SH-SY5Y (cell line): ENCODE results near the gene RBM17.

Source experiments
- GATA2 ChIP-seq: IDR thresholded peaks from 2 replicates; pipeline ENCODE4 v1.6.1; 2011; ENCODE audit warnings: mild to moderate bottlenecking, low read depth, low read length
- GATA3 ChIP-seq: IDR thresholded peaks from 2 replicates; pipeline ENCODE4 v1.6.1; 2011; ENCODE audit warnings: low read depth, mild to moderate bottlenecking, low read length, moderate library complexity

The RBM17 gene

GRCh38 chr10:6052247-6053221, 36.3 kb upstream of the RBM17 start:
- no peak for TF ChIP-seq GATA3

- TF ChIP-seq GATA2: no peak
- no peak for TF ChIP-seq GATA3
These were observed 35.5 kb upstream of the RBM17 start for GRCh38 chr10:6053303-6053702.

- TF ChIP-seq GATA3: no peak
- no peak for TF ChIP-seq GATA2
These were observed 34.8 kb upstream of the RBM17 start for GRCh38 chr10:6053816-6054631.

- TF ChIP-seq GATA2: no peak
These were observed 34.0 kb upstream of the RBM17 start for GRCh38 chr10:6054884-6055283.

GRCh38 chr10:6055929-6056328, 32.9 kb upstream of the RBM17 start:
- TF ChIP-seq GATA3: no peak
- no peak for TF ChIP-seq GATA2

- no peak for TF ChIP-seq GATA3
- no peak for TF ChIP-seq GATA2
These were observed 32.3 kb upstream of the RBM17 start for GRCh38 chr10:6056411-6057135.

GRCh38 chr10:6058682-6059475, 30.0 kb upstream of the RBM17 start:
- TF ChIP-seq GATA3: no peak
- no peak for TF ChIP-seq GATA2

- no peak for TF ChIP-seq GATA3
- TF ChIP-seq GATA2: no peak
These were observed 29.3 kb upstream of the RBM17 start for GRCh38 chr10:6059506-6059905.

- no peak for TF ChIP-seq GATA2
- no peak for TF ChIP-seq GATA3
These were observed 27.8 kb upstream of the RBM17 start for GRCh38 chr10:6061056-6061455.

GRCh38 chr10:6062101-6062771, 26.6 kb upstream of the RBM17 start, which contains the start of gene IL2RA:
TSS of gene IL2RA (minus strand) at chr10:6062367. CDS start at chr10:6062151, 216 bp downstream.
- TF ChIP-seq GATA3: no peak
- TF ChIP-seq GATA2: no peak

- TF ChIP-seq GATA2 (no peak), GATA3 (no peak)
These were observed 24.7 kb upstream of the RBM17 start for GRCh38 chr10:6064119-6064518.

GRCh38 chr10:6065406-6065805, 23.4 kb upstream of the RBM17 start:
- TF ChIP-seq GATA2: no peak
- no peak for TF ChIP-seq GATA3

GRCh38 chr10:6065835-6066234, 23.0 kb upstream of the RBM17 start:
- TF ChIP-seq GATA3 (no peak), GATA2 (no peak)

GRCh38 chr10:6067457-6067856, 21.4 kb upstream of the RBM17 start:
- no peak for TF ChIP-seq GATA2
- TF ChIP-seq GATA3: no peak
